Thoracic aorta (tissue), 2 donors: ENCODE data around the gene TDRD12. TPM values are rescaled to one million over a fixed set of nuclear protein-coding genes. Genes with fewer than 3 reads are reported as not detected.

Experiments
- ATAC-seq: fragments of 150-250 bp; one replicate; pipeline ENCODE4 v1.8.0; 2017; ENCODE audit warnings: low read depth; ENCODE audit not compliant: insufficient number of reproducible peaks, low FRiP score
- DNase-seq: peaks from one replicate; pipeline ENCODE4 v3.0.0-alpha.2; 2020; ENCODE audit warnings: low spot score
- H3K27ac ChIP-seq, 2 donors: fragments of 200-600 bp; sonication (generic); 1 replicate in 1 of 2; 2 replicates in 1 of 2; pipeline ENCODE4 v1.5.1; 2016; ENCODE audit warnings: mild to moderate bottlenecking in 2 of 2, moderate library complexity in 2 of 2
- H3K27me3 ChIP-seq: fragments of 200-600 bp; sonication (generic); replicated peaks from 2 replicates; pipeline ENCODE4 v1.6.0; 2016; ENCODE audit warnings: mild to moderate bottlenecking; ENCODE audit not compliant: insufficient read depth
- H3K36me3 ChIP-seq: fragments of 200-600 bp; sonication (generic); one replicate; pipeline ENCODE4 v1.5.1; 2016
- H3K4me1 ChIP-seq, 2 donors: fragments of 200-600 bp; sonication (generic); 1 replicate in 1 of 2; 2 replicates in 1 of 2; pipeline versions ENCODE4 v1.5.1 to v1.6.0; 2016; ENCODE audit warnings: low read depth in 2 of 2, mild to moderate bottlenecking in 1 of 2; ENCODE audit not compliant: control insufficient read depth in 1 of 2
- H3K4me3 ChIP-seq: fragments of 200-600 bp; sonication (generic); 2 replicates; pipeline ENCODE4 v1.5.1; 2016; ENCODE audit warnings: mild to moderate bottlenecking
- H3K9me3 ChIP-seq: fragments of 200-600 bp; sonication (generic); 2 replicates; pipeline ENCODE4 v1.5.1; 2016
- total RNA-seq, 2 donors: library from RNA; depleted of rRNA; stranded (reverse); fragments of >200 nt; gene quantifications; one replicate each; pipeline versions ENCODE4 v1.1.0 to v1.2.3, GENCODE V29; 2016
- TF ChIP-seq, protein P1 (sequence below): fragments of 200-600 bp; sonication (generic); IDR thresholded peaks from one replicate; pipeline ENCODE4 v1.5.1; 2019; ENCODE audit warnings: antibody characterized with exemption

The TDRD12 gene
- total RNA-seq, 2 donors from 2014 or later = not detected

DNA sequence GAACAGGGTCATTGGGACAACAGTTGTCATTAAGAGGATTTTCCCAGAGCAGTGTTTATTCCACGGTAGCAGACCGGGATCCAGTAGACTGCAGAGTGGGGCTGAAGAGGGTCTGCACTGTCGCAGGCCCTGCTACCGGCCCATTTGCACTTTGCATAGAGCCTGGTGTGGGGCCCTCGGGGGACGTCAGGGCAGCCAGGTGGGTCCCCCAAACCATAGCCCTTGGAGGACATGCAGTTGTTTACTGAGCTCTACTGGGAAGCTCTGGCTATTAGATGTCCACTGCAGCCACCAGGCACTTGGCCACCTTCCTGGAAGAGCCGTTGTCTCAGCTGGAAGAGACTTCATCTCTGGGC, 104.2 kb downstream of the TDRD12 start:
- no peak overlapping the region for H3K4me3 ChIP-seq
- TF ChIP-seq, protein P1, sequence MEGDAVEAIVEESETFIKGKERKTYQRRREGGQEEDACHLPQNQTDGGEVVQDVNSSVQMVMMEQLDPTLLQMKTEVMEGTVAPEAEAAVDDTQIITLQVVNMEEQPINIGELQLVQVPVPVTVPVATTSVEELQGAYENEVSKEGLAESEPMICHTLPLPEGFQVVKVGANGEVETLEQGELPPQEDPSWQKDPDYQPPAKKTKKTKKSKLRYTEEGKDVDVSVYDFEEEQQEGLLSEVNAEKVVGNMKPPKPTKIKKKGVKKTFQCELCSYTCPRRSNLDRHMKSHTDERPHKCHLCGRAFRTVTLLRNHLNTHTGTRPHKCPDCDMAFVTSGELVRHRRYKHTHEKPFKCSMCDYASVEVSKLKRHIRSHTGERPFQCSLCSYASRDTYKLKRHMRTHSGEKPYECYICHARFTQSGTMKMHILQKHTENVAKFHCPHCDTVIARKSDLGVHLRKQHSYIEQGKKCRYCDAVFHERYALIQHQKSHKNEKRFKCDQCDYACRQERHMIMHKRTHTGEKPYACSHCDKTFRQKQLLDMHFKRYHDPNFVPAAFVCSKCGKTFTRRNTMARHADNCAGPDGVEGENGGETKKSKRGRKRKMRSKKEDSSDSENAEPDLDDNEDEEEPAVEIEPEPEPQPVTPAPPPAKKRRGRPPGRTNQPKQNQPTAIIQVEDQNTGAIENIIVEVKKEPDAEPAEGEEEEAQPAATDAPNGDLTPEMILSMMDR = no peak
- H3K9me3 ChIP-seq = no peaks in the 10 kb centered on the region
- H3K27ac ChIP-seq = no peak overlapping the region
- no peak for DNase-seq
- ATAC-seq = no peak
- H3K27me3 ChIP-seq = no peaks in the 10 kb centered on the region
- no peaks in the 10 kb centered on the region for H3K36me3 ChIP-seq
- H3K4me1 ChIP-seq = no peaks in the 10 kb centered on the region

DNA sequence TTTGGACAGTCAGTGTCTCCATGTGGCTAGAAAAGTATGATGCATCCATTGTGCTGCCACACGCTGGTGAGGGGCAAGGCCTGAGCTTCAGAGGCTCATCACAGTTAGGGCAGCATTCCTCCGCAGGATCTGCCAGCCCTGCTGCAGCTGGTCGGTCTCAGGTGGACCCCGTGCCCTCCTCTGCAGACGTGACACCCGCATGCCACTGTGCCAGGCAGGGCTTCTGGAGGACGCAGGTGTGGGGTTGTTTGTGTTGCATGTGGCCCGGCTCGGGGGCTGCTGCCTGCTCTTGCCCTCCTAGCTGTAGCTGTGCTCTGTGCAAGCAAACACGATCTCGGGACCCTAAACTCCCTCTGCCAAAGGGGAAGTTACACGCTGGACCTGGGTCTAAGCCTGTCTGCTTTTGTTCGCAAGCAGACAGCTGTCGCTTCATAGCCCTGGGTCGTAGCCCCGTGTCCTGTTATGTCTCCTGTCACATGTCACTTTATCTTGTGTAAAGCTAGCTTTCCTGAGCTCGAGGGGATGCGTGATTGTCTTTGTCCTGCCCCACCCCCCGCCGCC, 104.7 kb downstream of the TDRD12 start:
- H3K4me3 ChIP-seq = no peak overlapping the region
- no peaks in the 10 kb centered on the region for H3K27me3 ChIP-seq
- TF ChIP-seq, protein P1 = no peak
- no peak overlapping the region for H3K27ac ChIP-seq
- no peaks in the 10 kb centered on the region for H3K4me1 ChIP-seq
- no peak for DNase-seq
- ATAC-seq = no peak
- no peaks in the 10 kb centered on the region for H3K9me3 ChIP-seq
- H3K36me3 ChIP-seq = no peaks in the 10 kb centered on the region

DNA sequence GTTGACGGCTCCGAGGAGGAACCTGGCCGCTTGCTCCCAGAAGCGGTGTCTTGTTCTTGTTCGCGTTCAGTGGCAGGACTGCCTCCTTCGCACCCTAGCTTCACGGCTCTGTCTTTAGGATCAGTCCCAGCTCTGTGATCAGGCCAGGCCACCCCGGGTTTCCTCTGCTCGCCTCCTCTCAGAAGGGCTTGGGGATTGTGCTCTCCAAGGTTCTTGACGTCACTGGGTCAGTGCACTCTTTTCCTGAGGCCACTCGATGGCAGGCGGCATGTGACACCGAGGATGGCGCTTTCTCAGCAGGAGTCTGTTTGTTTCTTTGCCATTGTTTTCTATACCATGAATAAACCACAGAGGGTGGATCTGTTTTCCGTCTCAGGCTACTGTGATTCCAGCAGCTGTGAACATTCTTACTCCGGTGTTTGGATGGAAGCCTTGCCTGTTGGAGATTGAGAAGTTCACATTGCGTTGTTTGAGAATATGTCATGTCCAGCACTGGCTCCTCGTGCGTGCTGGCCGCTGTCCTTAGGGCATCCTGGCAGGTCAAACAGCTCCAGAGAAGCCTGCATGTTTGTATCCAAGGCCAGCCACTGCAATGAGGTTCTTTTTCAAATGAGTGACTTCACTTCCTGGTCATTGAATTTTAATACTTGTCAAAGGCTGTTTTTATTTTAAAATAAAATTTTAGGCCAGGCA, 105.5 kb downstream of the TDRD12 start:
- no peaks in the 10 kb centered on the region for H3K4me1 ChIP-seq
- DNase-seq (no peak), ATAC-seq (no peak)
- H3K27me3 ChIP-seq = no peaks in the 10 kb centered on the region
- H3K4me3 ChIP-seq = no peak overlapping the region
- TF ChIP-seq, protein P1 = no peak
- H3K9me3 ChIP-seq = no peaks in the 10 kb centered on the region
- H3K36me3 ChIP-seq = no peaks in the 10 kb centered on the region
- H3K27ac ChIP-seq = no peak overlapping the region

DNA sequence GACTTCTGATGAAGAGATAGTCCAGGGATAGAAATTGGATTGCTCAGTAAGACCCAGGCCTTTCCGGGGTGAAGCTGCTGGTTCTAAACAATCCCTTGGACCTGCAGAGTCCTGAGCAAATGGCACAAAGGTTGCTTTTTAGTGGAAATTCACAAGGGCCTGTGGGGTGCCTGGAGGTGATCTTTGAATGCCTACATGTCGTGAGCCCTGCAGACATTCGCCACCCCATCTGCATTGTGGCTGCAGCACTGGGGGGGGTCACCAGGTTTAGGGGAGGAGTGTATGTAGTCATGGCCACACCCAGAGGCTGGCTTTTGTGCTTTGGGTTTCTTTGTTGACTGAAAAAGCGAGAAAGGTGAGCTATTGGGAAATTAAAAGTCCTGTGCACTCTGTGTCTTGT, 108.6 kb downstream of the TDRD12 start:
- Histone ChIP-seq H3K27me3 (no peaks in the 10 kb centered on the region), H3K36me3 (no peaks in the 10 kb centered on the region), H3K4me3 (no peak overlapping the region), H3K4me1 (no peaks in the 10 kb centered on the region), H3K9me3 (no peaks in the 10 kb centered on the region), H3K27ac (no peak overlapping the region)
- DNase-seq (no peak), ATAC-seq (no peak)
- TF ChIP-seq, protein P1 = no peak

DNA sequence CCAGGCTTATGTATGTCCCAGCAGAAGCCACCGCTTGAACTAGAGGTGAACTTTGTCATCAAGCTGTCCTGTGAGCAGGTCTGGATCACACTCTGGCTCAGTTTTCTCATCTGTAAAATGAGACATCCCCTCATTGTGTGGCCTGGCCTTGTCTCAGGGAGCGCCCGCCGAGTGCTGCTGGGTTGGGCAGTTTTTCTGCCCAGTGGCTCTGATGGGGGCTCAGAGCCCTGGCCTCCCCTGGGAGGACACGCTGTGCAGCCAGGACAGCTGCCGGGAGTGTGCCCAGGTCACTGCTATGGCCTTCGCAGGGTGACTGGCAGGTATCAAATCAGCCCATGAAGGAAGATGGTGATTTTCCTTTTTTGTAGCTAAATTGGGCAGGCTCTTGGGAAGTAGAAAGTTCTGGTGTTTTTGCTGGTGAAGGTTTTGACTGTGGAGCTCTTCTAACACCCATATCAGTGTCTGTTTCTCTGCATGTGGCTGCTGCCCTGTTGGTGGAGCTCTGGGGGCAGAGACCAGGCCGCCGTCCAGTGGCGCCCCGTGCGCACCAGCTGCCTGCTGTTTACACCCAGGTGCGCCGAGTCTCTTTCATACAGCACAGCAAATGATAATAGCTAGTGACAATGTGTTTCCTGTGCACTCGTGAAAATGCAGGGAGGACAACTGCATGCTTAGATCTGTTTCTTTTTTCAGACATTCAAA, 109.2 kb downstream of the TDRD12 start:
- no peaks in the 10 kb centered on the region for H3K27me3 ChIP-seq
- no peaks in the 10 kb centered on the region for H3K36me3 ChIP-seq
- H3K4me3 ChIP-seq = no peak overlapping the region
- ATAC-seq (no peak), DNase-seq (no peak)
- TF ChIP-seq, protein P1 = no peak
- H3K9me3 ChIP-seq = no peaks in the 10 kb centered on the region
- H3K4me1 ChIP-seq = no peaks in the 10 kb centered on the region
- H3K27ac ChIP-seq = no peak overlapping the region
